Activated T-helper 2 cell treated with anti-CD3 and anti-CD28 coated beads, Interferon-gamma antibody, Interleukin-2, Interleukin-4, amounts not matched to agents 10 μg/mL and 5 μg/mL and 100 μg/mL, durations not matched to agents 14 hours and 24 hours and 36 hours (primary cell): ENCODE results near the gene NALCN. TPM values are rescaled to one million over a fixed set of nuclear protein-coding genes. Genes with fewer than 3 reads are reported as not detected.

Experiments used
- DNase-seq: peaks from one replicate; pipeline ENCODE4 v3.0.0; 2021; ENCODE audit warnings: low spot score
- H3K27ac Mint-ChIP-seq: one replicate; pipeline ENCODE4 v1.8.0; 2021; ENCODE audit warnings: mixed read lengths
- H3K27me3 Mint-ChIP-seq: one replicate; pipeline ENCODE4 v1.8.0; 2021; ENCODE audit warnings: low read depth, mixed read lengths
- H3K36me3 Mint-ChIP-seq: one replicate; pipeline ENCODE4 v1.8.0; 2021; ENCODE audit warnings: low read depth, mixed read lengths
- H3K4me1 Mint-ChIP-seq: one replicate; pipeline ENCODE4 v1.8.0; 2021; ENCODE audit warnings: low read depth, mixed read lengths
- H3K4me3 Mint-ChIP-seq: one replicate; pipeline ENCODE4 v1.8.0; 2021; ENCODE audit warnings: low read depth, mild to moderate bottlenecking, moderate library complexity, mixed read lengths
- H3K9me3 Mint-ChIP-seq: one replicate; pipeline ENCODE4 v1.8.0; 2021; ENCODE audit warnings: mixed read lengths
- intact Hi-C: fragments of 100-400 bp; cut with micrococcal nuclease; formaldehyde crosslinking; loops from one replicate; pipeline ENCODE4 v1.15.1; 2023
- total RNA-seq: library from RNA; stranded (reverse); gene quantifications from 2 replicates; pipeline ENCODE4 v1.2.3, GENCODE V29; 2022

Gene NALCN
- total RNA-seq, 1 donor from 2014 or later: not detected

DNA sequence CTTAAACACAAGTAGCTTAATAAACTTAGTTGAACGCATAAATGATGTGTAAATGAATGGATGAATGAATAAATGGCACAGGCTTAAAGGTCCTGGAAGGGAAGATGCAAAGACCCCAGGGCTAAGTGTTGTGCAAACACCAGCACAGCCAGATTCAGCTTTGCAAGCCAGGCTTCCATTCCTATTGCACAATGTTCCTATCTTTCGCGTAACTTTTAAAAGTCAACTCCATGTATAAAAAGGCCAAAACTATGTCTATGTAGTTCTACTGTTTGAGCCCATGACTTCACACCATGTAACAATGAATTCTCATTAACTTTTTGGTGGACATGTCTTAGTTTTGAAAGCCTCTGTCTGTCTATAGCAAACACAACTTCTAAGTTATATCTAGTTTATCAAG lies 226.0 kb downstream of the NALCN start:
- no peaks in the 10 kb centered on the region for H3K36me3 Mint-ChIP-seq
- no peaks in the 10 kb centered on the region for H3K27me3 Mint-ChIP-seq
- H3K9me3 Mint-ChIP-seq: no peaks in the 10 kb centered on the region
- no peak for DNase-seq
- no peak overlapping the region for H3K4me3 Mint-ChIP-seq
- H3K27ac Mint-ChIP-seq: no peak overlapping the region
- no peaks in the 10 kb centered on the region for H3K4me1 Mint-ChIP-seq
- intact Hi-C loops: no loop called here

DNA sequence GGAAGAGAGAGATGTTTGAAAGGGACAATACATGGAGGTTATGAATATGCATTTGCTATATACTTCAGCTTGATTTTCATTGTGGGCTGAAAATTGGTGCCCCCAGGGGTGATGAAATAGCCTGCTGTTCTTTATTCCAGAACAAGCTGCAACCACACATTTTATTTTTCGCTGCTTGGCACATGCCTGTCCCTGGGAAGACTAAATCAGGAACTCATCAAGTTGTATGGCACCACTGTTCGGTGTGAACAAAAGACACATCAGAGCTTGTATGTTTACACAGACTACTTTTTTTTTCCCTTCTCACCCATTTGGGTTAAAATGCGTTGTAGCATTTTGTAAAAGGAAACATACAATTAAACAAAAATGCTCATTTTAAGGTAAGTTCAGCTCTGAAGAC lies 230.7 kb downstream of the NALCN start:
- no peak overlapping the region for H3K27ac Mint-ChIP-seq
- intact Hi-C loops: no loop called here
- H3K9me3 Mint-ChIP-seq: no peaks in the 10 kb centered on the region
- no peak for DNase-seq
- H3K4me1 Mint-ChIP-seq: no peaks in the 10 kb centered on the region
- H3K4me3 Mint-ChIP-seq: no peak overlapping the region
- H3K27me3 Mint-ChIP-seq: no peaks in the 10 kb centered on the region
- no peaks in the 10 kb centered on the region for H3K36me3 Mint-ChIP-seq

DNA sequence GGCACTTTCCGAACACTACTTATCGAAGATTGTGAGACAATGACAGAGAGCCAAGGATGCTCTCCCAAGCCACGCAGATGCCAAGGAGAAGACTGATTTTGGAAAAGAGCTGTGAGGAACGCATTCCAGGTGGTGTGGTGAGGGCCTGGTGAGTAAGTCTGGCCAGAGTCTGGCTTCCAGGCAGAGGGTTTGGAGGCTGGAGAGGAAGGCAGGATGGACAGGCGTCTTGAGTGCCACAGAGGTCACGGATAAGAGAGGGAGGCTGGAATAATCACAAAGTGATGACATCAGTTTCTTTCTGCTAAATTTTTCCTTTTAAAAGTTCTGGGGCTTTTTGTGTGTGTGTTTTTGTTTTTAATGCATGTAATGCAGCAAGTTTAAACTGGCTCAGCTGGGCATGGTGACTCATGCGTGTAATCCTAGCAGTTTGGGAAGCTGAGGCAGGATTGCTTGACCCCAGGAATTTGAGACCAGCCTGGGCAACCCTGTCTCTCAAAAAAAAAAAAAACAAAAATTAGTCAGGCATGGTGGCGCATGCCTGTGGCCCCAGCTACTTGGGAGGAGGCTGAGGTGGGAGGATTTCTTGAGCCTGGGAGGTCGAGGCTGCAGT lies 235.1 kb downstream of the NALCN start:
- Mint-ChIP-seq H3K36me3 (no peaks in the 10 kb centered on the region), H3K9me3 (no peaks in the 10 kb centered on the region)

DNA sequence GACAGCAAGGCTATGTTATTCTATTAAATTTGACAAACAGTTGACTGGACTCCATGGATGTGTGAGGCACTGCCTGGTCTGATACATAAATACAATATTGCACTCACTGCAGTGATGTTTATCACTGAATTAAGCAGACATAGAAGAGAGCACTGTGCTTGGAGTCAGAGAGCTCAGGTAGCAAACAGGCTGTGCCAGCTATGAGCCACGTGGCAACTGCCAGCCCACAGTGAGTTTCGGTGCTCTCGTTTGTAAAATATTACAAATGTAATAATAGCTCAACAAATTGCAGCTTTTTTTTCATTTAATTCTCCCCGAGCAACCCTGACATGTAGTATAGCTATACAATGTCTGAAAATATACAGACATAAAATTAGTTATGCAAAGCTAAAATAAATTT lies 237.3 kb downstream of the NALCN start:
- Mint-ChIP-seq H3K4me1 (no peaks in the 10 kb centered on the region), H3K36me3 (no peaks in the 10 kb centered on the region), H3K27ac (no peak overlapping the region), H3K4me3 (no peak overlapping the region), H3K9me3 (no peaks in the 10 kb centered on the region), H3K27me3 (no peaks in the 10 kb centered on the region)
- intact Hi-C loops: no loop called here
- no peak for DNase-seq

More for the DNA sequence above, 235.1 kb downstream of the NALCN start:
- intact Hi-C loops: no loop called here
- DNase-seq: no peak
- H3K4me3 Mint-ChIP-seq: no peak overlapping the region
- no peaks in the 10 kb centered on the region for H3K4me1 Mint-ChIP-seq
- no peak overlapping the region for H3K27ac Mint-ChIP-seq
- no peaks in the 10 kb centered on the region for H3K27me3 Mint-ChIP-seq

DNA sequence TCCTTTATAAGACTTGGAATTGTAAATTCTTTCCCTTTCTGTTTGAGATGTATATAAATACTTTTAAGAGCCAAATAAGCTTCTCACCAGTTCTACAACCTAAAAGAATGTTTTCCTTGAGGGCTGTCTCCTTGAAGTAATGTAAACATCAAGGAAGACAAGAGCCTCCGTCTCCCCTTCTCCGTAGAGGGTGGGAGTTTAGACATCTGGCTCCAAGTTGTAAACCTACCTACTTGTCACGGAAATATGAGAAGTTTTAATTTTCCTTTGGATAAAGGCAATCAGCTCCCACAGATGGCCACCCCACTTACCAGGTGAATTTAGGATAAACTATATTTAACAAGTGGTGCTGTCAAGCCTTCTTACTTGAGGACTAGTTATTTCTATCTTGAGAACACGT lies 237.9 kb downstream of the NALCN start:
- Mint-ChIP-seq H3K27me3 (no peaks in the 10 kb centered on the region), H3K9me3 (no peaks in the 10 kb centered on the region), H3K4me1 (no peaks in the 10 kb centered on the region), H3K36me3 (no peaks in the 10 kb centered on the region), H3K27ac (no peak overlapping the region), H3K4me3 (no peak overlapping the region)
- intact Hi-C loops: no loop called here
- no peak for DNase-seq

DNA sequence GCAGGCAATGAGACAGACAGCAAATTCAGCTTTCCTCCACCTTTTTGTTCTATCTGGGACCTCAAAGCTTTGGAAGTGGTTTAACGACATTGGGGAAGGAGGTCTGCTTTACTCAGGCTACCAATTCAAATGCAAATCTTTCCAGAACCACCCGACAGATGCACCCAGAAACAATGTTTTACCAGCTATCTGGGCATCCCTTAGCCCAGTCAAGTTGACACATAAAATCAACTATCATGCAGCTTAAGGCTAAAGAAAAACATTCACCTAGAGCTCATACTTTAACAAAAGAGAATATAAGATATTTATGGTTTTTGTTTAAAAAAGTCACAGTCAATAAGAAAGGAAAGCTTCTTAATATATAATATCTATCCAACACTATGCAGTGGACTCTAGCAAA lies 246.0 kb downstream of the NALCN start:
- intact Hi-C loops: no loop called here
- no peaks in the 10 kb centered on the region for H3K27me3 Mint-ChIP-seq
- H3K36me3 Mint-ChIP-seq: no peaks in the 10 kb centered on the region
- H3K9me3 Mint-ChIP-seq: no peaks in the 10 kb centered on the region
- DNase-seq: no peak
- no peaks in the 10 kb centered on the region for H3K4me1 Mint-ChIP-seq
- no peak overlapping the region for H3K4me3 Mint-ChIP-seq
- no peak overlapping the region for H3K27ac Mint-ChIP-seq

DNA sequence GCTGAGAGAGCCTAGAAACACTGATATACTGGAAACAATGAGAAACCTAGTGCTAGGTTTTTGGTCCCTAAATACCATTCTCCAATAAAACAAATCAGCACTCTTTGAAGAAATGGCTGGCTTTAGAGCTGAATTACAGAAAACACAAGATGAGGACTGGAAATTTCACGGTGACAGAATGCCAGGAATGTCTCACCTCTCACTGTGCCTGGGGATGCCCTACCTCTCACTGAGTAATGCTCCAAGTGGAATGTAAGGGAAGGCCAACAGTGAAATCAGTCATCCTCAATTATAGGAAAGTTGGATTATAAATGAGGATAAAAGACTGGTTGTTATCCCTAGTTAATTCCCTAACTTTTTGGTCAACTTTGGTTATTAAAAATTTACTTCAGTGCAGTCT lies 259.0 kb downstream of the NALCN start:
- H3K27me3 Mint-ChIP-seq: peaks cover 5% of the 10 kb centered on the region
- H3K4me1 Mint-ChIP-seq: no peaks in the 10 kb centered on the region
- H3K9me3 Mint-ChIP-seq: no peaks in the 10 kb centered on the region
- H3K4me3 Mint-ChIP-seq: no peak overlapping the region
- no peak for DNase-seq
- intact Hi-C loops: no loop called here
- H3K36me3 Mint-ChIP-seq: no peaks in the 10 kb centered on the region
- no peak overlapping the region for H3K27ac Mint-ChIP-seq

DNA sequence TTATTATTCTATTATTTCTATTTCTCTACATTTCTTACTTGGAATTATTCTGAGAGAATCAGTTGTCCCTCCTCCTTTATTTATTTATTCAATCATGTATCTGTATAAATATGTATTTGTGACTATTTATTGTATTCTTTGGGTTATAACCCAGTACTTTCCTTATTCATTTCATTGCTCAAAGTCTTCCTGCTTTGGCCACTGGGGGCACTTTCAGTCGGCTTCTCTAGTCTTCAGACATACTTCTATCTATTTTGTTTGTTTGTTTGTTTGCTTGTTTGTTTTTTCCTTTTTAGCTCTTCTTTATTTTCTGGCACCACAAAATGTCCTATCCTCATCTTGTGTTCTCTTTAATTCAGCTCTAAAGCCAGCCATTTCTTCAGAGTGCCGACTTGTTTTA lies 260.4 kb downstream of the NALCN start:
- Mint-ChIP-seq H3K4me1 (no peaks in the 10 kb centered on the region), H3K27ac (no peak overlapping the region), H3K27me3 (peaks cover 6% of the 10 kb centered on the region), H3K4me3 (no peak overlapping the region), H3K36me3 (no peaks in the 10 kb centered on the region), H3K9me3 (no peaks in the 10 kb centered on the region)
- intact Hi-C loops: no loop called here
- no peak for DNase-seq

DNA sequence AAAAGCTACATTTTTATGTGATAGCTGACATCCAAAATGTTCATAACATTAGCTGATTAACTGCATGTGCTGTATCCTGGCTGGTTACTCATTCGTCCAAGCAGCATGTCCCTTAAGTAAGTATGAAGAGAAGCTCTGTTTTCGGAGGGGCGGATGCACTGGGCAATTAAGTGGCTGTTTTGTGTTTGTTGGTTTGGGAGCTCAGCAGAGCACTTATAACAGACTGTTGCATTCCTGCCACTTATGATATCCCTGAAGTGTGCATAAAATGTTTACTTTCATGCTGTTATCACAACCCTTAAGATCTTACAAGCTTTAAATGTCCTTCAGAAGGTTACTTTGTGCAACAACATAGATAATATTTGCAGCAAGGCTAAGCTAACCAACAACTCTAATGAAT lies 264.1 kb downstream of the NALCN start:
- H3K27me3 Mint-ChIP-seq: peaks cover 14% of the 10 kb centered on the region
- no peak overlapping the region for H3K27ac Mint-ChIP-seq
- no peak overlapping the region for H3K4me3 Mint-ChIP-seq
- DNase-seq: no peak
- no peaks in the 10 kb centered on the region for H3K9me3 Mint-ChIP-seq
- intact Hi-C loops: no loop called here
- H3K36me3 Mint-ChIP-seq: no peaks in the 10 kb centered on the region
- no peaks in the 10 kb centered on the region for H3K4me1 Mint-ChIP-seq

DNA sequence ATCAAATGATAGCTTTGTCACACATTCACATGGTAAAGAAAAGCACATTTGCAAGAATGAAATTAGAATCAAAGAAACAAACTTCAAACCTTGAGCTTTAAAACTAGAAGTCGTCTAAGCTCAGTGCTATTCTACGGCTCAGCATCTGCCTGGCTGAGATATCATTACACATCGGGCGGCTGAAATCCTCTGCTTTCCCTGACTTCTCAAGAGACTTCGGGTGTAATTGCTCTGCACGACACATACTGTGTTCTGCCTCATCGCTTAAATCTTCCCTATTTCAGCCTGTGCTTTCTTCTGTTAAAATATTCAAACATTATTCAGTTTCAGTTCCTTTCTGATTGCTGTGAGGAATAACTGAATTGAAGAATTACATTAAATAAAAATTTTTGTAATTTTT lies 265.3 kb downstream of the NALCN start:
- Mint-ChIP-seq H3K4me3 (no peak overlapping the region), H3K9me3 (no peaks in the 10 kb centered on the region), H3K36me3 (no peaks in the 10 kb centered on the region), H3K4me1 (no peaks in the 10 kb centered on the region), H3K27me3 (peaks cover 14% of the 10 kb centered on the region), H3K27ac (no peak overlapping the region)
- intact Hi-C loops: no loop called here
- no peak for DNase-seq

DNA sequence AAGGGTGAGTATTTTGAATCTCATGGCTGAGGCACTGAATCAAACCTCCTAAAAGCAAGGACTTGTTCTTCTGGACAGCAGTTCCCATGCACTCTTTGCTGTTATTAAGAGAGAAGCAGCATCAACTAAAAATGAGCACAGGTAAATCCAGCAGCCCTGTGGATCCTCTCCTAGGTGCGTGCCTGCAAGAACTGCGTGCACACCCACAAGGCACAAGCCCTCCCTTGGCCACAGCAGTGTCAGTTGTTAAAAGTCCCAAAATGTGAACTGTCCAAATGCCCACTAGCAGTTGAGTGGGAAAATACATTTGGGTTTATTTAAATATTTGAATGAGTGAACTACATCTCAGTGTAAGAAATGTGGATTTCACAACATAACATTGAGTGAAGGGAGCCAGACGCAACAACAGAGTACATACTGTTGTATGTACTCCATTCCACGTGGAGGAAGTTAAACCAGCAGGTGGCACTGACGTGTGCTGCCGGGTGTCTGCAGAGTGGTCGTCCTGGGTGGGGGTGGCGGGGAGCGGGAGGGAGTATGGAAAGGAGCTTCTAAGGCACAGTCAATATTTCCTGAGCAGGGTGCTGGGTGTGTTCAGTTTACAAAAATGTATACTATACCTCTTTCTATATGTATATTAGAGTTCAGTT lies 266.4 kb downstream of the NALCN start:
- Mint-ChIP-seq H3K4me1 (no peaks in the 10 kb centered on the region), H3K4me3 (no peak overlapping the region), H3K27me3 (peaks cover 14% of the 10 kb centered on the region), H3K36me3 (no peaks in the 10 kb centered on the region), H3K9me3 (no peaks in the 10 kb centered on the region), H3K27ac (no peak overlapping the region)
- intact Hi-C loops: loop anchor here (5.0 kb wide), 1 partner anchor 1407 kb away; no protein-coding TSS in a partner anchor
- no peak for DNase-seq

DNA sequence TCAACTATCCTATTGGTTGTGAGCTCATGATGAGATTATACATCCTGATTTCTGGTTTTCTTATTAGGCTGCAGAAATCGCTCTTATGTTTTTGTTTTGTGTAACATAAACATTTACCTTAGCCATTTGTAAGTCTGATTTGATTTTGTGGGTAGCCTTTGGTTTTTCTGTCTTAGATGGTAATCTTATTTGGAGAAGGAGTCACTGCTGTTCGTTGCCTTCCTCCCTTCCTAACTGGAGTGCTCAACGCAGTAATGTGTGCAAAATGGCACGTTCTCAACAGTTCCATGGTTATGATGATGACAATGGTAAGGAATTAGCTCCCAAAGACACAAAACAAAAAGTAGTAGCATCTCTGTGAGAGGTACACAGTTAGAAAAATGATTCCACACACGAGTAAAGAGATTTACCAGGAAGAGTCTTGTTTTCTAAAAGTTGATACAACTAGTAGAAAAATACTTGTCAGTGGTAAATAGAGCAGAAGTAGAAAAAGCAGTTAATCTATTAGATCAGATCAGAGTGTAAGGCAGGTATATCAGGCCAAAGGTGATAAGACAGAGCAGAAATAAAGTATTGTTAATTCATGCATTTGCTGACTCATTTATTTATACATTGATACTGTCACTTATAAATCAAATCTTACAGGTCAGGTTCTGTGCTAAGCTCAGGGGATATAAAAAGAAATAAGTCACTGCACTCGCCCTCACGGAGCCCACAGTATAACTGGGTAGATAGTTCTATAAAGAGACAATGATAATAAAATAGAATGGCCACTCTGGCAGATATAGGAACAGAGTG lies 270.0 kb downstream of the NALCN start:
- no peak for DNase-seq
- Mint-ChIP-seq H3K36me3 (no peaks in the 10 kb centered on the region), H3K27ac (no peak overlapping the region), H3K4me1 (no peaks in the 10 kb centered on the region), H3K4me3 (no peak overlapping the region), H3K9me3 (no peaks in the 10 kb centered on the region), H3K27me3 (peaks cover 9% of the 10 kb centered on the region)
- intact Hi-C loops: loop anchor here (5.0 kb wide), 1 partner anchor 1411 kb away; no protein-coding TSS in a partner anchor

DNA sequence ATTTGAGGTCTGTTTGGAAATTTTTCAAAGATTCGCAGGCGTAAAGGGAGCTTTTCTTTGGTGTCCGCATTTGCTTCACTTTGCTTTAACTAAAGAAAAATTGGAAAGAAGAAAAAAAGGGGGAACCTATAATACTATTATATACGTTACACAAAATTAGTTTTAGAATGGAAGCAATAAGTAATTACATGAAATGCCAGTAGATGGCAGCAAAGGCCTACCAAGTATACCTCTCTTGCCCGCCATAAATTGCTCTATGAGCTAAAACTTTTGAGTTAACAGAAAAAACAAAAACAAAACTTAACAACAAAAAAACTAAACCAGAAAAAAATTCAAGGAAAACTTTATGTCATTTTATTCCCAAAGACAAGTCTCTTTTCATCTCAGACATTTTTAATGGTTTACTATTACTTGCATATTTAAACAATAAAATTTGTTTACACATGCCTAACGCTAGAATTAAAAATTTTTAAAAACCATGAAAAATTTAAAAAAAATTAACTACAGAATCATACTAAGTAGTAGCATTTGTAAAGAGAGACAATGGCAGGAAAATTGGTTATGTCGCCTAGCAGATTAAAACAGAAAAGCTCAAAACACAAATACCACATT lies 271.4 kb downstream of the NALCN start:
- Mint-ChIP-seq H3K4me1 (no peaks in the 10 kb centered on the region), H3K4me3 (no peak overlapping the region), H3K27ac (no peak overlapping the region), H3K27me3 (peaks cover 5% of the 10 kb centered on the region), H3K9me3 (no peaks in the 10 kb centered on the region), H3K36me3 (no peaks in the 10 kb centered on the region)
- no peak for DNase-seq
- intact Hi-C loops: loop anchor here (2.0 to 5.0 kb wide), 3 partner anchors 370 to 1412 kb away; no protein-coding TSS in a partner anchor
